NCI-H774 (cell line): ENCODE results near the gene CIDEA.

Experiments
- DNase-seq: peaks from one replicate; lab custom pipeline; 2025; lab: John Stamatoyannopoulos, UW

Gene CIDEA

DNA sequence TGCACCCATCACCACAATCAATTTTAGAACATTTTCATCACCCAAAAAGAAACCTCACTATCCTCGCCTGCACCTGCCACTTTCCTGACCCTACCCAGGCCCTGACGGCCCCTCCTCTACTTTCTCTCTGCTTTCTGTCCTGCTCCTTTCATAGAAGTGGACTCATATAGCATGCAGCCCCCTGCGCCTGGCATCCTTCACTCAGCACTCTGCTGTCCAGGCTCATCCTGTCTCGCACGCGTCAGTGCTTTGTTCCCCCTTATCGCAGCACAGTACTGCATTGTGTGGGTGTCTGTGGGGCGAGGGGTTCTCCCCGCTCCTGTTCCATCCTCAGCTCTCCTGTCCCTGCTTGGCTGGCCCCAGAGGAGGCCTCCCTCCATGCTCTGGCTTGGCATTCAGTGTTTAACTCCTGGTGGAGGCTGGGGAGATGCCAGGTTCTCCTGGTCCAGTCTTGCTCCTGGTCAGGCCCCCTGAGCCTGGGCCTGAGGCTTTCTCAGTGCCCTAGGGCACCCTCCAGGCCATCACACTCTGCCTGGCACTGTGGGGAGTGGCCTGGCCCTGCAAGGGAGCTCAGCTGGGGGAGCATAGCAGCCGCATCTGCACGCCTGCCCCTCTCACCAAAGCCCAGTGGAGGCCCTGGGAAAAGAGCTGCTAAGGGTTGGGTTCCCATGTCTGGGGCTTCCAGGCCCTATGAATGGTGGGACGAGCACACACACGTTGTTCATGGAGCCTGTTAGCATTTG, 47.3 kb downstream of the CIDEA start:
- no peak for DNase-seq

DNA sequence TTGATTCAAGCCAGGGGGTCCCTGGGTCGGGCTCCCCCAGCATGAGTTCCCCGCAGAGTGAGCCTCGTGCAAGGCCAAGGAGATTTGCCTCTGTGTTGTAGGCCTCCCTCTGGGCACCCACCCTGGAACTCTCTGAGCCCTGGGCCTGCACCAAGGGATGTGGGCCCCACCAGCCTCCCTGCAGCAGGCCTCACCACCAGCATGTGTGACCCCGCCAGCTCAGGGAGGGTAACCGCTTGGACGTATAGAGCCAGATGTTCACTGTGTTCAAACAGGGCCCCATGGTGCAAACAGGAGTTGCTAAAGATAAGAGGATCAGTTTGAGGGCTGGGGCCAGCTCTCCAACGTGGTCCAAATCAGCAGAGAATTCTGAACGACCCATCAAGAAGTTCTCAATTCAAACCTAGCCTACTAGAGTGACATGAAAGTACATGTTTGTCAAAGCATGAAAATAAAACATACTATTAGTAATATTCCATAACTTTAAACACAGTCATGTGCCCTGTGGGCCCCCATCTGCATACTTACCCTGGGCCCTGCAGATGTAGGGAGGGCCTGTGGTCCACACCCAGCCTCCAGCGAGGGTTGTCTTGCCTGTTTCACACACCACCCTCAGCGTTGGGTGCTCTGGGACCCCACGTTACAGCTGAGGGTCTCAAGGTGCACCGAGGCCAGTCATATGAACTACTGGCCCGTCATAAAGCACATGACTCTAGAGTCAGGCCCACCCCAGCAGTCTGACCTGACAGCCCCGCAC, 48.4 kb downstream of the CIDEA start:
- DNase-seq = no peak

- no peak for DNase-seq
Measured at GRCh38 chr18:12304351-12305210, 50.4 kb downstream of the CIDEA start.

- DNase-seq = no peak
Measured at GRCh38 chr18:12305211-12305610, 51.0 kb downstream of the CIDEA start.

DNA sequence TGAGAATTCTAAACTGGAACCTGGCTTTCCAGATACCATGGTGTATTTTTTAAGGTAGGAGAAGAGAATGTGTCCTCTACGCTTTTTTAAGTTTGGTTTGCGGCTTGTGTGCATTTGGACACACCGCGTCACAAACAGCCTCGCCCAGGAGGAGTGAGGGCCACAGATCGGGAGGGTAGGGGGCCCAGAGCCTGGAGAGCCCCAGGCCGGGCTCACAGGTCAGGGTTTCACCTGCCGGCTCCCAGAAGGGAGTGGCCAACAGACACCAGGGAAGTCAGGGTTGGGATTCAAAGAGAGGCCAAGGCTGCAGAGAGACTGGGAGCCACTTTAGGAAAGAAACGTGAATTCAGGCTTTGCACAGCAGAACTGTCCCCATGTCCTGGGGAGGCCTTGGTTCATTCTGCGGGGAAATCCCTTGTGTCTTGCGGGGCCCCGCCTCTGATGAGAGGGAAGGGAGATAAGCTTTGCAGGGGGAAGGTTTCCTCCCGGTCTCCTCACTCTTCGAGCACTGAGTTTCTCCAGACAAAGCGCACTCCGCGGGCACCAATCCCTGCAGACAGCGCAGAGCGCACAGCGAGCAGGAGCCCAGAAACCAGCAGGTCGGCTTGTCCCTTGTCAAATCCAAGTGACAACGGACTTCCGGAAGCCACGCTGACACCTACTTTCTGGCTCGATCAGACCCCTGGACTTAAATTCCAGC, 51.9 kb downstream of the CIDEA start:
- DNase-seq = no peak

DNA sequence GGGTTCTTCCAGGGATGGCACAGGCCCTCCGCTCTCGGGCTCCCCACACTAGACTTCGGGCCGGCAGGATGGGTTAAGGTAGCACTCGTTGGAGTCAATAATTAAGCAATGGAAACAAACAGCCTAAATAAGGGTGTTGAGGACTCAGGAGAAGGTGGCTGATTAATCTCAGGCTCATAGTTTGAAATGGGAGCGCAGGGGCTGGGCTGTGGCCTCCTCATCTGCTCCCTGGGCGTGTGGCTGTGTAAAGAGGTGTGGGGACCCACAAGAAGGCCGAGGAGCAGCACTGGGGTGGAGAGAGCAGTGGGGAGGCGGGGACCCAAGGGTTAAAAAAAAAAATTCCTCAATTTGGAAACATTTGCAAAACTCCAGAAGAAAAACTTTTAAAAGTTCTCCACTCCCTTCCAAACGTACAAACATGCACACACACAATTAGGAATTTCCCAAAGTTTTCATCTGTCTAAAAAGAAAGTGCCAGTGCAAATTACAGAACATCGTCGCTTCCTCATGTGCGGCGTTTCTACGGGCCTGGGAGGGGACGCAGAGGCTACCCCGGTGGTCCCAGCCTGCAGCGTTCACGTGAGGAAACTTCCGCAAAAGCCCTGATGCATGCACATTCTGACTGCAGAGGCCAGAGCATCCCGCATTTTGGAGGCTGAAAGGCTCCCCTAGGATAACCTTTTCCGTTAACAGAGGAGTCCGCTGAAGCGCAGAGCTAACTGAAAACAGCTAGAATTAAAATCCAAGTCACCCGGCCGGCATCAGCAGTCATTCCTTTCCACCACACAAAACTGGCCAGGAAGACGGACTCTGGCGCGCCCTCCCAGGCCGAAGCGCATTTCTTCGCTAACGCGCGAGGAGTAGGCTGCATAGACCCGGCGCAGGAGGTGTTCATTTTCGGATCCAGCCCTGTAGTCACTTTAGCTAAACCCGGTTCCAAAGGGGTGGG, 52.9 kb downstream of the CIDEA start:
- no peak for DNase-seq

GRCh38 chr18:12307701-12308385, 53.7 kb downstream of the CIDEA start, which contains the start of gene TUBB6:
TSS of gene TUBB6 (plus strand) at chr18:12308241. CDS start at chr18:12308293, 52 bp downstream.
- peak; percentile 36 for DNase-seq

GRCh38 chr18:12308386-12309100, 54.4 kb downstream of the CIDEA start:
- DNase-seq = no peak

- DNase-seq = no peak
Measured at GRCh38 chr18:12309683-12310198, 55.6 kb downstream of the CIDEA start.

GRCh38 chr18:12310762-12311161, 56.6 kb downstream of the CIDEA start:
- DNase-seq = no peak

DNA sequence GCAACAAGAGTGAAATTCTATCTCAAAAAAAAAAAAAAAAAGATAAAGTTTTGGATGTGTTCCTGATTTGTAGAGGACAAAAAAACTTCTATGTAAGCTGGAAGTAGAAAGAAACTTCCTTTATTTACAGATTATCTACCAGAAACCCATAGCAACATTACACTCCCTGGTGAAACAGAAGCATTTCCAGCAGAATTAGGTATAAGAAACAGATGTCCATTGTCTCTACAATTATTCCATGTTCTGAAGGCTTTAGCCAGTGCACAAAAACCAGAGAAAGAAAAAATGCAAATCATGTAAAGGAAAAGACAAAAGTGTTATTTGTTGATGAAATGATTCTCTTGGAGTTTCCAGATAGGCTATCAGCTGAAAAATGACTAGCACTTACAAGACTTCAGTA, 58.8 kb downstream of the CIDEA start:
- DNase-seq = no peak

GRCh38 chr18:12313530-12314245, 59.5 kb downstream of the CIDEA start:
- DNase-seq = no peak

DNA sequence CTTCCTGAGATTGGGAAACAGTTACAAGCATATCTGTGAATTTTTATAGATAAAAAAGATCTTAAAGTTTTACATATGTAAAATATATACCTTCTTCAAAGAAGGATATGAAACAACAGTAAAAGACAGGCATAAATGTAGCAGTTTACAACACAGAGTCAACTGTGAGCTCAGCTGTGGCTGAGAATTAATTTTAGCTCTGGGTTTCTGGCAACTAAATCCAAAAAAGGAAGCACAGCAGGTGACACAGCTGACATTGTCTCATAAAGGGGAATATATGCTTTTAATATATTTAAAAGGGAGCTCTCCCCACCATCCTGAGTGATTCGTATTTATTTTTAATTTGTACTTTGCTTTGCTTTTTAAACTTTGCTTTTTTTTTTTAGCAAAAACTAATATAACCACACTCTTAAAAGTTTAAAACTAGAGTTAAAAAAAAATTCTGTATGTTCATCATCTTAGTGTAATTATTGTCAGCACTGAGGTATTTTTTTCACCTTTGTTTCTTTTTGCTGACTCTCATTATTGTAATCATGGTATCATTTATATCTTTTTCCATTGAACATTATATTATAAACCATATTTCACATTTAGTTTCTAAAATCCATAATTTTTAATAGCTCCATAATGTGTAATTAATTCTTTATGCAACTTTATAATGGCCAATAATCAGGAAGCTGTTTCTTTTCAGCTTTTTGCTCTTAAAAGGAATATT, 60.6 kb downstream of the CIDEA start:
- DNase-seq = no peak

DNA sequence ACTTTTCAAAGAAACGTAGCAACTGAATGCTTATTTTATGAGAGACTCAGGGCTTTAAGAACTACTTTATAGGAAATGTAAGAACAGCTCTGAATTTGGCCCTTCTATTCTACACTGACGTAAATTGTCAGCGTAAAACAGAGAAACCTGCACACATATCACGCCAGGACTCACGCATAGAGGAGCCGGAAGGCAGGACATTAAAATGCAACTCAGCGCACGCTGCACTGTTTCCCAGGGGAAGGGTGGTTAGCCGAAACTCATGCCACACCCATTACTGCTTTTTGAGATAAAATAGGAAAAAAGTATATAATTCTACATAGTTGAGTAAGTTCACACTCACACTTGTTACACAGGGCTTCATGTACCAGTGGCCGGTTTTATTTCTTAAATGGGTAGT, 61.3 kb downstream of the CIDEA start:
- no peak for DNase-seq

DNA sequence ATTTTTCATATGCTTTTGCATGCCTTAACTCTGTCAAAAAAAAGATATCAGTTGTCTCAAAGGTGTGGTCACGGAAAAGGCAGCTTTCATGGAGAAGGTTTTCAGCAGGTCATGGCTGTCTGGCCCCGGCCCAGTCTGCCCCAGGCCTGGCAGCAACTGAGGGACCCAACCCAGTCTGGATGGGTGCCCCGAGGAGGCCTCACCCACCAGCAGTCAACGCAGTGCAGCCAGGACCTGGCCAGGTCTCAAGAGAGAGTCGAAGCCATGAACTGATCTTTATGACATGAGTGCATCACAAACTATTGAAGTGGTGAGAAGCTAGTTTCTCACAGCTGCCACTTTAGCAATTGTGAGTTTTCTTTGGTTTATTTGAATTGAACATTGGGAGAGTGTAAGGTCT, 61.8 kb downstream of the CIDEA start:
- DNase-seq = no peak

DNA sequence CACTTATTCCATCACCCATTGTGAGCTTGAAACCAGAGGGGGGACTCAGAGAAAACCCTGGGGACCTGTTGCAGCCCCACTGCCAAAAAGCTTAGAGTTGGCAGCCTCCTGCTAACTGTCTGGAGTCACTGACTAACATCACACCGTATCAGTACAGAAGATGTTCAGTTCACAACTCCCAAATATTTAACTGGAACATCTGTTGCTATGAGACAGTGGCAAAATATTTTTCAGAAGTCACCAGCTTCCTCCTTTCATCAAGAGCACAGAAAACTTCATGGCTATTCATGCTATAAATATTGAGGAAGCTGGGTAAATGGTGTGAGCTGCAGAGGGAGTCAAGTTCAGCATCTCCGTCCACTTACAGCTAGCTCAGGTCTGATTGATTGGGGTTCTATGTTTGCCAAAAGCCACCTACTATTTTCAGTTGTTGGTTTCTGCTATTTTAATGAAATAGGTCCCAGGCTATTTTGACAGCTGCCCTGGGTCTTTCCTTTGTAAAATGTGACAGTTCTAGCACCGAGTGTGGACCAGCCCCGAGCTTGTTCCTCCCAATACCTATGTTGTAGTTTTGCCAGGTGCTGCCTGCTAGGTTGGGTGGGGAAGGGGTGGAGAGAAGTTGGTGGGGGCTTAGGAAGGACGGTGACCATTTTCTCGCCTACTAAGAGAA, 63.6 kb downstream of the CIDEA start:
- DNase-seq = no peak

DNA sequence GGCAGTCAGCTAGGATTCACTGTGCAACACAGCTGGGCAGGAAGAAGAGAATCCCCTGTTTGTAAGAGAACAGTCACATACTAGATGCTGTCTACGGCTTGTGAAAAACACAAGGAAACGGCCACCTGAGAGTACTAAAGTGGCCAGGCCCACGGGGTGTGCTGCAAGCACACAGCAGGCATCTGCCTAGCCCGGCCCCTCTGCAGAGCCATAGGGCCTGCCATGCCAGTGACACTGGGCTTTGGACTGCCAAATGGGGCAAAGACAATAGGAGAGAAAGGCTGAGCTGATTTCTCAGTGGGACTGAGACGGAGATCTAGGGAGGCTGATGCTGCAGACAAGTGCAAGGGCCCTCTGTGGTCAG, 64.2 kb downstream of the CIDEA start:
- DNase-seq = peak; percentile 9
